ENCODE measurements around the gene NT5DC2. TPM values are rescaled to one million over a fixed set of nuclear protein-coding genes. Genes with fewer than 3 reads are reported as not detected.

Gene NT5DC2
- total and polyA plus RNA-seq, 2 experiments from 2014 or later: 49.9 to 111 TPM

DNA sequence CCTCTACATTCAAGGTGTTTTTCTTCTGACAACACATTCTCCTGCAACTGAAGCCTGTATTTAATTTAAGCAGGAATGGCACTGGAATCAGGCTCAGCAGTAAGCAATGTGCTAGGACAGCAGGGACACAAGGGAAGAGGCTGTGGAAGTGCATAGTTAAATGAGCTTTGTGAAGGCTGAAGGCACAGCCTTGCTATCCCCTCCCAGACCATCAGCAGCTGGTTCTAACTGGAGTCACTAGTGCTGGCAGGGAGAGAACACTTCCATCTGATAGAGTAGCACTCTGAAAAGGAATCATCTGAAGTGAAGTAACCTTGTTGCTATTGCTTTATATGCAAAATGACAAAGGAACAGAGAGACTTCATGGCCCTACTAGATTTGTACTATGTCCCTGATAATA, 17.5 kb upstream of the NT5DC2 start:
- Histone ChIP-seq H3K36me3 (ENCODE audit: low read depth) (peaks cover 56% of the 10 kb centered on the region), H3K4me1 (ENCODE audit: insufficient read depth) (peaks cover 24% of the 10 kb centered on the region), H4K20me1 (ENCODE audit: insufficient read depth) (no peaks in the 10 kb centered on the region), H3K79me2 (ENCODE audit: insufficient read depth) (peaks cover 28% of the 10 kb centered on the region), H3K9me2 (ENCODE audit: insufficient read depth) (no peaks in the 10 kb centered on the region), H3K9me3 (ENCODE audit: low read depth) (no peaks in the 10 kb centered on the region), H3F3A (ENCODE audit: insufficient read depth) (peaks cover 26% of the 10 kb centered on the region), H3K27ac (no peak overlapping the region), H3K27me3 (replicated peaks; ENCODE audit: insufficient read depth) (no peaks in the 10 kb centered on the region), H3K4me2 (ENCODE audit: unreplicated experiment) (no peak overlapping the region), H2AFZ (no peak overlapping the region), H3K9ac (no peak overlapping the region), H3K4me3 (no peak overlapping the region)
- DNase-seq: no peak
- in situ Hi-C loops (cut with MboI): no loop called here
- no peak for TF ChIP-seq EZH2phosphoT487 (IDR thresholded peaks at IDR 0.05; ENCODE audit: insufficient read depth, low read depth)

- no peaks in the 10 kb centered on the region for H3K9me2 ChIP-seq (ENCODE audit: insufficient read depth)
- no peak for DNase-seq
Observed at GRCh38 chr3:52547143-52547542, 13.5 kb upstream of the NT5DC2 start.

GRCh38 chr3:52546111-52546901, 12.6 kb upstream of the NT5DC2 start:
- peaks cover 36% of the 10 kb centered on the region for H3K36me3 ChIP-seq (ENCODE audit: low read depth)
- no peaks in the 10 kb centered on the region for H3K27me3 ChIP-seq (replicated peaks; ENCODE audit: insufficient read depth)
- TF ChIP-seq EZH2 (IDR thresholded peaks at IDR 0.05; ENCODE audit: insufficient read depth, poor library complexity, severe bottlenecking): no peak
- TF ChIP-seq EZH2phosphoT487 (IDR thresholded peaks at IDR 0.05; ENCODE audit: insufficient read depth, low read depth): no peak
- peak overlapping the region; percentile 16 for H3K9ac ChIP-seq
- peaks cover 44% of the 10 kb centered on the region for H3F3A ChIP-seq (ENCODE audit: insufficient read depth)
- peak overlapping the region; percentile 57 for H3K27ac ChIP-seq
- H3K4me3 ChIP-seq: no peak overlapping the region
- no peaks in the 10 kb centered on the region for H3K9me2 ChIP-seq (ENCODE audit: insufficient read depth)
- no peaks in the 10 kb centered on the region for H4K20me1 ChIP-seq (ENCODE audit: insufficient read depth)
- no peaks in the 10 kb centered on the region for H3K9me3 ChIP-seq (ENCODE audit: low read depth)
- H3K4me2 ChIP-seq (ENCODE audit: unreplicated experiment): peak overlapping the region; percentile 32
- DNase-seq: peak; percentile 65
- 67% methylated on average over 3 of the region's 3 CpGs for WGBS, 2 experiments (ENCODE audit: low coverage in 1 of 2, low lambda C conversion rate in 2 of 2, missing lambda C conversion rate in 2 of 2)
- in situ Hi-C loops (cut with MboI): no loop called here
- H3K4me1 ChIP-seq (ENCODE audit: insufficient read depth): peaks cover 19% of the 10 kb centered on the region
- peaks cover 66% of the 10 kb centered on the region for H3K79me2 ChIP-seq (ENCODE audit: insufficient read depth)
- no peak overlapping the region for H2AFZ ChIP-seq

More at GRCh38 chr3:52547143-52547542, 13.5 kb upstream of the NT5DC2 start:
- in situ Hi-C loops (cut with MboI): no loop called here
- Histone ChIP-seq H4K20me1 (ENCODE audit: insufficient read depth) (no peaks in the 10 kb centered on the region), H3K36me3 (ENCODE audit: low read depth) (peaks cover 44% of the 10 kb centered on the region), H3K9me3 (ENCODE audit: low read depth) (no peaks in the 10 kb centered on the region), H3K4me2 (ENCODE audit: unreplicated experiment) (no peak overlapping the region), H3K27me3 (replicated peaks; ENCODE audit: insufficient read depth) (no peaks in the 10 kb centered on the region), H3K4me1 (ENCODE audit: insufficient read depth) (peaks cover 19% of the 10 kb centered on the region), H2AFZ (no peak overlapping the region), H3K9ac (no peak overlapping the region), H3F3A (ENCODE audit: insufficient read depth) (peaks cover 44% of the 10 kb centered on the region), H3K27ac (peak overlapping the region; percentile 57; the same call in 1 of the 2 replicates), H3K4me3 (no peak overlapping the region), H3K79me2 (ENCODE audit: insufficient read depth) (peaks cover 61% of the 10 kb centered on the region)
- TF ChIP-seq EZH2 (IDR thresholded peaks at IDR 0.05; ENCODE audit: insufficient read depth, poor library complexity, severe bottlenecking): no peak
- no peak for TF ChIP-seq EZH2phosphoT487 (IDR thresholded peaks at IDR 0.05; ENCODE audit: insufficient read depth, low read depth)
- WGBS, 2 experiments (ENCODE audit: low coverage in 1 of 2, low lambda C conversion rate in 2 of 2, missing lambda C conversion rate in 2 of 2): 52 to 76% methylated on average over 2 of the region's 2 CpGs

- 0 out of 2 replicates have a peak overlapping the region, but pooled peaks have one; percentile 4 for H3K9ac ChIP-seq
- H3K36me3 ChIP-seq (ENCODE audit: low read depth): peaks cover 35% of the 10 kb centered on the region
- H3K9me3 ChIP-seq (ENCODE audit: low read depth): no peaks in the 10 kb centered on the region
- no peaks in the 10 kb centered on the region for H3K9me2 ChIP-seq (ENCODE audit: insufficient read depth)
- no peak overlapping the region for H3K4me3 ChIP-seq
- peaks cover 51% of the 10 kb centered on the region for H3F3A ChIP-seq (ENCODE audit: insufficient read depth)
- H3K27me3 ChIP-seq (replicated peaks; ENCODE audit: insufficient read depth): no peaks in the 10 kb centered on the region
- no peak overlapping the region for H2AFZ ChIP-seq
- no peak for TF ChIP-seq EZH2 (IDR thresholded peaks at IDR 0.05; ENCODE audit: insufficient read depth, poor library complexity, severe bottlenecking)
- TF ChIP-seq EZH2phosphoT487 (IDR thresholded peaks at IDR 0.05; ENCODE audit: insufficient read depth, low read depth): no peak
- WGBS, 2 experiments (ENCODE audit: low coverage in 1 of 2, low lambda C conversion rate in 2 of 2, missing lambda C conversion rate in 2 of 2): 84 to 89% methylated on average over 4 of the region's 4 CpGs
- H3K4me1 ChIP-seq (ENCODE audit: insufficient read depth): peaks cover 21% of the 10 kb centered on the region
- H4K20me1 ChIP-seq (ENCODE audit: insufficient read depth): no peaks in the 10 kb centered on the region
- no peak overlapping the region for H3K4me2 ChIP-seq (ENCODE audit: unreplicated experiment)
- H3K27ac ChIP-seq: peak overlapping the region; percentile 57
- DNase-seq: no peak
- in situ Hi-C loops (cut with MboI): no loop called here
- H3K79me2 ChIP-seq (ENCODE audit: insufficient read depth): peaks cover 80% of the 10 kb centered on the region
Observed at GRCh38 chr3:52544937-52545336, 11.3 kb upstream of the NT5DC2 start.
